Measurements from ENCODE around the gene ANAPC15.
A peak's percentile ranks its signal among the peaks of the same experiment; 100 is the strongest.
"Not testable (repeated sequence)": the region's sequence is repeated elsewhere in the genome, so short reads cannot be mapped to it uniquely, and the experiment has no call there.

The ANAPC15 gene

DNA sequence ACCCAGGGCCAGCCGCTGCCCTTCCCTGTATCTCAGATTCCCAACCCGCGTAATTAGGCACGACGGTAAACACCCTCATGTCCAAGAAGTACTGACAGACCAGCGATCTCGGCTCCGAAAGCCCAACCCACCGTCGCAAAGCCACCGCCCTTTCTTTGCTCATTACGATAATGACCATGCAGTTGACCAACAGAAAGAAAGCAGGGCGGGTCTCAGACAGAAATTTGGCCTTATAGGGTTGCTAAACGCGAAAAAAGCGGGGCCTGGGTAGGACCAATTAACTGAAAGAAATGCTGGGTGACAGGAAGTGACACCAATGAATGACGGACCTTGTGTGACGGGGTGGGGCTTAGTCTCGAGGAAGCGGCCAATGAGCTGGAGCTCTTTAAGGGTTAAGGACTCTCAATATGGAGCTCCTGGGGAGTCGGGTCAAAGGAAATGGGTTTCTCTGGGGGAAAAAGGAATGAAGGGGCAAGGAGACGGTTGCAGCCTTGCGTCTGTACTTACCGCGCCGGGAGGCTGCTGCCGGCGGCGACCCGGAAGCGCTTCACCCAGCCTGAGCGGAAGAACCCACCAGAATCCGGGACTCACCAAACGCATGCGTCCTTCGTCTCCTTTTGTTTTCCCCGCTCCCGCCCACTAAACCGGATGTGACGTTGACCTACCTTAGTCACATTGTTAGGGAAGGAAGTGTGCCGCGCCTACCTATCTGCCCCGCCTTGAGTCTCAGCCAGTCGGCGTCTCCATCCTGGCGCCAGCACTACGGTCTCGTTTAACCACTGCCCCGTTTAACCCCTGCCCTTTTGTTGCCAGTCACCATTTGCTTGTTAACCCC is at the start of gene ANAPC15:
TSS of gene ANAPC15 (minus strand) at position 553 of the 835 bp plus-strand sequence. CDS start 1,419 bp downstream, outside the sequence.
- peak; percentile 99 for DNase-seq

DNA sequence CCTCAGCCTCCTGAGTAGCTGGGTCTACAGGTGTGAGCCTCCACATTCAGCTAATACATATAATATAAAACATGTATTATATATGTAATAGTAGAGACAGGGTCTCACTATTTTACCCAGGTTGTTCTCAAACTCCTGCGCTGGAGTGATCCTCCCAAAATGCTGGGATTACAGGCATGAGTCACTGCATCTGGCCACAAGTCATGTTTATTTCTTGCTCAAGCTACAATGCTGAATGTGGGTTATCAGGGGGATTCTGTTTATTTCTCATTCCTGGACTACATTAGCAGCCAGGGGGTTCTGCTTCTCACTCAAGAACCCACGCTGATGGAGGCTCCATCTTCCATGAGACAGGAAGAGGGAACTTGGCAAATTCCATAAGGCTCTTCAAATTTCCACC is 47.8 kb upstream of the ANAPC15 start:
- no peak for DNase-seq

DNA sequence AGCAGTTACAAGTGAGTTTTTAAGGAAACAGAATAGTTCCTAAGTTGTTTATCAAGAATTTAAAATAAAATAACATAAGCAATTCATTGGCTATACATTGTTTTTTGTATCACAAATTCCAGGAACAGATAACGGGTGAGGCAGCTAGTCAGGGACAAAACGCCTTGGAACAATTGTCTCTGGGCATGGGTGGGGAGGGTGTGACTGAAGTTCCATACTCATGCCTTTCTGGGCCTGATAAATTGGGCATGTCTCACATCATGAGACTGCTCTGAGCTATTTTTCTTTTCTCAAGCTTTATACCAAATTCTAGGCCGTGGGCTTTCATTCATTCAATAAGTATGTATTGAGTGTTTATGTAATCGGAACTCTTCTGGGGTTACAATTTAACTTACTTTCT is 44.6 kb upstream of the ANAPC15 start:
- no peak for DNase-seq

DNA sequence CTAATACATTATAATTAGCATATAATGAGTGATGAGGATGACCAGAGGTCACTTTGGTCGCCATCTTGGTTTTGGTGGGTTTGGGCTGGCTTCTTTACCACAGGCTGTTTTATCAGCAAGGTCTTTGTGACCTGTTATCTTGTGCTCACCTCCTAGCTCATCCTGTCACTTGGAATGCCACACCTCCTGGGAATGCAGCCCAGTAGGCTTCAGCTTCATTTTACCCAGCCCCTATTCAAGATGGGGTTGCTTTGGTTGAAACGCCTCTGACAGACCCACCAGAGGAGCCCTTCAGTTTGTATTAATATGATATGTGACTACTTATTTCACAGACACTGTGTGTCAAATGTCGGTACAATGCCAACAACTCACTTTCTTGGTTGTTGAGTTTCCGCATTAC is 43.3 kb upstream of the ANAPC15 start:
- no peak for DNase-seq

DNA sequence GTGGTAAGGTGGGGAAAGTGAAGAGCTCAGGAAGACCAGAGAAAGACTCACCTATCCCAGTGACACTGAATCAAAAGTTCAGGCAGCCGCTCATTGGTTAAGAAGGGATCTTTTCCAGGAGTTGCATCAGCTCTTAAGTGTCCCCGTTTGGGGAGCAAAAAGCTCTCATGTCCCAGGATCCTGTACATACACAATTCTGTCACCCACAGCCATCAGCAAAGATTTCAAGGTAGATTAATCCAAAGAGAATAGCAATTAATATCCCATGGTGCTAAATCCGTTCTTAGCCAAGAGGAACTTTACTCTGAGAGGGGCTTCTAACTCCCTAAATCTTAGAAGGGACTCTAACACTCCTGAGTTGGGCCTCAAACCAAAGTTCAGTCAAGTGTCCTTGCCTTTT is 42.3 kb upstream of the ANAPC15 start:
- DNase-seq = no peak

DNA sequence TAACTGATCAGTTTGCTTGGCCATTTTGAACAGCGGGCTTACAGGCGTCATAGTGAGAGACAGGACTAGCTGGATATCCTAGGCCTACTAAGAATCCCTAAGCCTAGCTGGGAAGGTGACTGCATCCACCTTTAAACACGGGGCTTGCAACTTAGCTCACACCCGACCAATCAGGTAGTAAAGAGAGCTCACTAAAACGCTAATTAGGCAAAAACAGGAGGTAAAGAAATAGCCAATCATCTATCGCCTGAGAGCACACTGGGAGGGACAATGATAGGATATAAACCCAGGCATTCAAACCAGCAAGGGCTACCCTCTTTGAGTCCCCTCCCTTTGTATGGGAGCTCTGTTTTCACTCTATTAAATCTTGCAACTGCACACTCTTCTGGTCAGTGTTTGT is 41.4 kb upstream of the ANAPC15 start:
- DNase-seq = not testable (repeated sequence)

DNA sequence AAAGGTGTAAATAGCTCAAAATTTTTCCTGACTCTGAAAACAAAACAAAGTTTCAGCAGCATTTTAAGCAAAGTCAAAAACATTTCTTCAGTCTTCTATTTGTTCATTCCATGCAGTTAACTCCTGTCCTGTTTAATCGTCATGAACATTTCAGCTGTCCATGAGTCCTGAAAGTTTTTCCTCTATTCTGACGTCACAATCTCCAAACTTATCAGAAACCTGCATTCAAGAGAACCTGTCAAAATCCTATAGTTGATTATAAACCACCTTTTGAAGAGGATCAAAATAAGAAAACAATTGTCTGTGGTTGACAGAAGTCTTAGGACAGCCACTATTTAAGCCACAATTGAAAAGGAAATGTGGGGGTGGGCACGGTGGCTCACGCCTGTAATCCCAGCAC is 38.4 kb upstream of the ANAPC15 start:
- no peak for DNase-seq

DNA sequence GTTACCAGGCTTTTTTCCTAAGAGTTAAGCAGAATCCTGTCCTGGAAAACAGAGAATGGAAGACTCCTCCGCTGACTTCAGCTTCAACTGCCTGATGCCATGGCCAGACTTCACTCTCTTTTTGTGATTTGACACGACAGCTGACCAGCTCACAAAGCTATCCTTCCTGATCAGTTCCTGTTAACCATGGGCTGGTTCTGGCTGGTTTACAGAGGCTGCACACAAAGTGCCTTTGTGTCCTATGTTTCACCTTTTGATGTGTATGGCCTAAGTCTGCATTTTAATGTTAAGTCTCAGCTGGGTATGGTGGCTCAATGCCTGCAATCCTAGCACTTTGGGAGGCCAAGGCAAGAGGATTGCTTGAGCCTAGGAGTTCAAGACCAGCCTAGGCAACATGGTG is 34.1 kb upstream of the ANAPC15 start:
- no peak for DNase-seq

DNA sequence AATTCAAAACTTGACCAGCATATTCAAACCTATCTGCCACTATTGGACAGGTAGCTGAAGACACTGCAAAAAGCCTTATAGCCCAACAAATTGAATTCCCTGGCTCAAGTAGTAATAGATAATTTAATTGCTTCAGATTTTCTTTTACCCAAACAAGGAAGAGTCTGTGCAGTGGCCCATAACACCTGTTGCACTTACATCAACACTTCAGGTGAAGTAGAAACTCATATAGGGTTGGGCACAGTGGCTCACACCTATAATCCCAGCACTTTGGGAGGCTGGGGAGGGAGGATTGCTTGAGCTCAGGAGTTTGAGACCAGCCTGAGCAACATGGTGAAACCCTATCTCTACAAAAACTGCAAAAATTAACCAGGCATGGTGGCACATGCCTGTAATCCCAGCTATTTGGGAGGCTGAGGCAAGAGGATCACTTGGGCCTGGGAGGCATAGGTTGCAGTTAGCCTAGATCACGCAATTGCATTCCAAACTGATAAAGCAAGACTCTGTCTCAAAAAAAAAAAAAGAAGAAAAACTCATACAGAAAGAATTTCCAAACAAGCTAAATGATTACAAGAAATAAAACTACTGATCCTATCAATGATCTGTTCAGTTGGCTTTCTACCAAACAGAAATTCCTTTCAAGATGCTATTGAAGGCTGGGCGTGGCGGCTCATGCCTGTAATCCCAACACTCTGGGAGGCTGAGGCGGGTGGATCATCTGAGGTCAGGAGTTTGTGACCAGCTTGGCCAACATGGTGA is 32.5 kb upstream of the ANAPC15 start:
- no peak for DNase-seq

DNA sequence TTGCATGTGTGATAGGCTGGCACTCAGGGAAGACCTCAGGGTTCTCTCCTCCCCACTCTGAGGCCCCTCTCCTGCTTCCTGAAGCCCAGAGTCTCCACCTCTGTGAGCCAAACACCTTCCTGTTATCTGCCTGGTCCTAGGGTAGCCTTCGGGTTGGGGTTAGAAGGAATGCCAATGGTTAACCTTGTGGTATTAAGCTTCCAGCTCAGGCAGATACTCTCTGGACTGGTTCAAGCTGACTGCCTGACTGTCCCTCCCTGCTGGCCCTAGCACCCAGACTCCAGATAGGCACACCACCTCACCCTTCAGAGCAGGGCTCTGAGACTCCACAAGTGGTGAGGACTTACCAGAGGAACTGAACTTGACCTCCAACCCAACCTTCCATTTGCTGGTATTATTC is 30.0 kb upstream of the ANAPC15 start:
- not testable (repeated sequence) for DNase-seq

DNA sequence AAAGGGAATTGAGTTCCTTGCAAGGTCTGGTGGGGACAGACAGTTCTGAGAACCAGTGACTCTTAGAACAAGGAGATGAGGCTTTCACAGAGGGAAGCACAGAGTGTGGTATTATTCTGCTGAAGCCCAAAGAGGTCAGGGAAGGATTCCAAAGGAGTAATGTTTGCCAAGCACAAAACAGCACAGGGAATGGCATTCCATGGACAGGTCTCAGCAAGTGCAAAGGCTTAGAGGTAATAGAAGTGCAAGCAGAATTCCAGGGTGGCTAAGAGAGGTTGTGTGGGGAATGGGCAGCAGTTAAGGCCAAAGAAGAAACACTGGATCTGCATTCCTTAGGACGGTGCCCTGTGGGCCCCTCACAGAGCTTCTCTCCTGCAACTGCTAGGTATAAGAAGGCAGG is 29.6 kb upstream of the ANAPC15 start:
- DNase-seq = not testable (repeated sequence)

DNA sequence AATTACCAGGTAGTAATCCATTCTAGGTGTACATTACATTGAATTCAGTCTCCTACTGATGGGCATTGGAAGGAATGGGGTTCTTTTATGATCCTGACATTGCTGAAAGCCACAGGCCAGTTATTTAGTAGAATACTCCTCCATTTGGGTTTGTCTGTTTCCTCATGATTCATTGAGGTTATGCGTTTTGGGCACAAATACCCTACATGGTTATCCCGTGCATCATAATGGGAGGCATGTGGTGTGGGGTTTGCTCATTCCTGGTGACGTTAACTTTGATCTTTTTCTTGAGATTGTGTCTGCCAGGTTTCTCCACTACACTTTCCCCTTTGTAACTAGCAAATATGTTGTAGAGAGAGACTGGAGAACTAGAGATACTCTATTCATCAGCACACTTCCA is 28.6 kb upstream of the ANAPC15 start:
- no peak for DNase-seq

DNA sequence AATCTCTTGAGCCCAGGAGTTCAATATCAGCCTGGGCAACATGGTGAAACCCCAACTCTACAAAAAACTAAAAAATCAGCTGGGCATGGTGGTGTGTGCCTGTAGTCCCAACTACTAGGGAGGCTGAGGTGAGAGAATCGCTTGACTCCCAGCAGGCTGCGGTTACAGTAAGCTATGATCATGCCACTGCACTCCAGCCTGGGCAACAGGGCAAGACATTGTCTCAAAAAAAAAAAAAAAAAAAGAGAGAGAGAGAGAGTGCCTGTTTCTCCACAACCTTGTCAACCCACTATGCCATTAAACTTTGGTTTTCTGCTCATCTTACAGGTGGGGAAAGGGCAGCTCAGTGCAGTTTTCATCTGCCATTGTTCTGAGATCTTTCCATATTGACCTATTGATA is 28.2 kb upstream of the ANAPC15 start:
- no peak for DNase-seq

DNA sequence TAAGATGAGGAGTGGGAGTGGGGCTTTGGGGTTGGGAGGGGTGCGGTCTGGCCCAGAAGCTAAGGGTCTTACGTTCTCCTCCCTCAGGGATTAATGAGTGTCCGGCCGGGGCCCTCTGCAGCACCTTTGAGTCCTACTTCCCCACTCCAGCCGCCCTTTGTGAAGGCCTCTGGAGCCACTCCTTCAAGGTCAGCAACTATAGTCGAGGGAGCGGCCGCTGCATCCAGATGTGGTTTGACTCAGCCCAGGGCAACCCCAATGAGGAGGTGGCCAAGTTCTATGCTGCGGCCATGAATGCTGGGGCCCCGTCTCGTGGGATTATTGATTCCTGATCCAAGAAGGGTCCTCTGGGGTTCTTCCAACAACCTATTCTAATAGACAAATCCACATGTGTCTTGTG is 27.0 kb upstream of the ANAPC15 start:
- DNase-seq = no peak

DNA sequence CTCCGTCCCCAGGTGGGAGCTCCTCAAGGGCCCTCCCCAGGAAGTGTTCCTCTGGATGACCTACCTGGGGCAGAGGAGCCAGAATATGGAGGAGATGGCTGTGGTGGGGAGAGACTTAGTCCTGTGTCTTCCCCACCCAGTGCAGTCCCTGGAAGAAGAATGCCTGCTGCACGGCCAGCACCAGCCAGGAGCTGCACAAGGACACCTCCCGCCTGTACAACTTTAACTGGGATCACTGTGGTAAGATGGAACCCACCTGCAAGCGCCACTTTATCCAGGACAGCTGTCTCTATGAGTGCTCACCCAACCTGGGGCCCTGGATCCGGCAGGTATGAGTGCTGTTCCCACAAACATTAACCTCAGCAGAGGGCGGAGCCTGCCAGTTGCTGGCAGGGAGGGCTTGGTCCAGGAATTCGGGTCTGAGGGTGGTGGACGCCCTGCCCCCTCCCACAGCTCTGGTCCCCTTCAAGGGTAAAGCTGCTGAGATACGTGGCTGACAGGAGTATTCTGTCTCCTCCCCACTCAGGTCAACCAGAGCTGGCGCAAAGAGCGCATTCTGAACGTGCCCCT is 26.4 kb upstream of the ANAPC15 start:
- no peak for DNase-seq

DNA sequence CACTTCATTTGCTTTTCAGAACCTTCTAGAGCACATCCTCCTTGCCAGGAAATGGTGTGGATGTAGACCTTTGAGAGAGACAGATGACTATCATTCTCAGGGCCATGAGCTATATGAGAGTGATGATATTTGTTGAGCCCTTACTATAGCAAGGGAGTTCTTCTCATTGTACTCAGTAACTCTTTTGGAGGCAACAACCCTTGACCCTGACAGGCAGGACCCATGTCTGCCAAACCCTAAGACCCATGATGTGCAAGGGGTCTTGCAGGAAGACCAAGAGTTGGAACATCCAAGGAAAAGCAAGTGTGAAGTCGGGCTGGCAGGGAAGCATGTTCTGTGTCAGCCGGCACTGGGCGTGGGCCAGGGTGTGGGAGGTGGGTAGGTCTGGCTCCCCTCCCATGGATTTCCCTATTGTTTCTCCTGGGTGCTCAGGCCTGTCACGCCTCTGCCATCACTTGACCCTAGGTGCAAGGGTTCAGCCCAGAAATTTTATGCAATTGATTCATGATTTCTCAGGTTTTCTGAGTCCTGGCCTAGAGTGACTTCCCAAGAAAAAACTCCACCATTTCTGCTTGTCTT is 24.3 kb upstream of the ANAPC15 start:
- DNase-seq = no peak

DNA sequence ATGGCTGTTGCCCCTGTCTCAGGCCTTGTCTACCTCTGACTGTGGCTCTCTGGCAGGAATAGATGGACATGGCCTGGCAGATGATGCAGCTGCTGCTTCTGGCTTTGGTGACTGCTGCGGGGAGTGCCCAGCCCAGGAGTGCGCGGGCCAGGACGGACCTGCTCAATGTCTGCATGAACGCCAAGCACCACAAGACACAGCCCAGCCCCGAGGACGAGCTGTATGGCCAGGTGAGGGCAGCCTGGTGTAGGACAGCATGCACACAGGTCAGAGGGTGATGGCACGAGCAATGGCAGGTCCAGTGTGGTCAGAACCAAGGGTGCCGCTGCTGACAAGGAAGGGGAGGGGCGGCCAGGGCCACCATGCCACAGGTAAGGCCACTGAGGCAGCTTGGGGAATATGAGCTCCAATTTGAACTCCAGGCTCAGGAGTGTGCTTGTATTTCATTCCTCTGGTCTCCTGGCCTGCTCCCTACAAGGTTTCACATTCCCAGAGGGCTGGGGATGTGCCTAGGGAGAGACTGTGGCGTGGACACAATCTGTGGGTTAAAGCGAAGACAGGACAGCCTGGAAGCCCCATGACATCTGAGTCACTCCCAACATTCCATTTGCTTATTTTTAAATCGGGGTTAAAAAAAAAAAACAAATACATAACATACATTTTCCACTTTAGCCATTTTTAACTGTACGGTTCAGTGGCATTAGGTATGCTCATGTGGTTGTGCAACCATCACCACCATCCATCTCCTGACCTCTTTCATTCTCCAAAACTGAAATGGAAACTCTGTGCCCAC is 23.6 kb upstream of the ANAPC15 start:
- no peak for DNase-seq

DNA sequence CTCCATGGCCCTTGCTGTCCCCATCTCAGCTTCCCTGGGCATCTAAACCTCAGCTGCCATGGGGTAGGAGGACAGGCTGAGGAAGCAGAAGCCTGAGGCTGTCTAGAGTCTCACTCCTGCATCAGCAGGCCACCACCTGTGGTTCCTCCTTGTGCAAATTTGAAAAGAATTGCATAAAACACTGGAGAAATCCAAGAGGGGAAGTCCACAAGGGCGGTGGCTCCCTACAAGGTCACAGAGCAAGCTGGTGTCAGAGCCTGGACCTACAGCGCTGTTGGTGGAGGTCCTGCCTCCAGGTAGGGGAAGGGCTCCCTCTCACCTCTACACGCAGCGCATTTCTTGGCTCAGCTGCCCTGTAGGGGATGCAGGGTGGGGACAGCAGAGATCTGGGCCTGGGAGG is 23.0 kb upstream of the ANAPC15 start, which contains the start of gene FOLR3:
TSS of gene FOLR3 (plus strand) at position 253 of the 400 bp plus-strand sequence. CDS start 228 bp downstream, outside the sequence.
- not testable (repeated sequence) for DNase-seq

DNA sequence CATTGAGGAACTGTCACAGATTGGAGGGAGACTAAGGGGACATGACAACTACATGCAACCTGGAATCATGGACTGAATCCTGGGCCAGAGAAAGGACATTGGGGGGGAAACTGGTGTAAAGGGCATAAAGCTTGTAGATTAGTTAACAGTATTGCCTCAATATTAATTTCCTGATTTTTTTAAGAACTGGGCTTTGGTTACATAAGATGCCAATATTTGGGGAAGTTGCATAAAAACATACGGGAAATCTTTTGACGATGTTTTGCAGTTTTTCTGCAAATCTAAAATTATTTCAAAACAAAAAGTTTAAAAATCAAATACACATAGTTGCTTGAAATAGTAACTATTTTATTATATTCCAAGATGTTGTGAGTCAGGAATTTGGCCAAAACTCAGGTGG is 20.2 kb upstream of the ANAPC15 start:
- DNase-seq = no peak

DNA sequence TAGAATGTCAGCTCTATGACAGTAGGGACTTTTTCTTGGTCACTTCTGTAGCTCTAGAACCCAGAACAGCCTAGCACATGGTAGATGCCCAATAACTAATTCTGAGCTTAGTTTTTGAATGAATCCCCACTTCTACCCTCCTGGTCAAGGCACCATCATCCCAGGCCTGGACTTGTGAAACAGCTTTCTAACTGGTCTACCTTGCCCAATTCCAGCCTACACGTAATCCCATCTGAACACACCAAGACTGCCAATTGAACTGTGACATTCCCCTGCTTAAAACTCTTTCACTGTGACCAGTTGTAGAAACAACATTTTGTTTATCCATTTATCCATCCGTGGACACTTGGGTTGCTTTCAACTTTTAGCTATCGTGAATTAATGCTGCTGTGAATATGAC is 16.9 kb upstream of the ANAPC15 start:
- DNase-seq = no peak

DNA sequence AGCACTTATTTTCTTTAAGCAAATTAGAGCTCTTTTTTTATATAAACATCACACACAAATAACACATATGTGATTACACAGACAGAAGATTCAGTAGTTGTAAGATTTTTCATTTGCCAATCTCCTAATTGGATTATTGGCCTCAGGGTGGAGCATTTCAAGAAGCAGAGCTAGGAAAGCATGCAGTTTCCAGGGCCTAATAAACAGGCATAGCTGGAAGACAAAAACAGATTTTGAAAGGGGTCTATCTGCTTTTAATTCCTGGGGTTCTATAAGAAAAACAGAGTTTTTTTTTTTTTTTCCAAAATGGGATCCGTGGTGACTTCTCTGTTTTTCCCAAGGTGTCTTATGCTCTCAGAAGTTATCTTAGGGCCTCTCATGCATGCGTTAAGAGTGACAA is 15.4 kb upstream of the ANAPC15 start:
- no peak for DNase-seq

DNA sequence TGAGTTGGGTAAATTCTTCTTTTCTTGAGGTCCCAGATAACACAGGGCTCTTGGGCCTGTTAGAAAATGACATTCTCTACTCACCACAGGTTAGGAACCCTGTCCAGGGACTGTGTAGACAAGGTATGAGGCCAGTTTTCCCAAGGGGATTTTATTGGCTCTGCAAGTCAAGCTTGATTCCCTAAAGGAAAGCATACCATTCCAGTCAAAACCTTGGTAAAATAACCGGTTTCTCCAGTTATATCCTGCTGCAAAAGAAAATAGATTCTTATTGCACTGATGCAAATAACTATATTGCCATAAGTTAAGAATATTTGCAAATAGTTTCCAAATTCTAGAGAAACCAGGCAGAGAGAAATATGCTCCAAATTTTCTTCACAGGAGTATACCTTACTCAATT is 13.5 kb upstream of the ANAPC15 start:
- DNase-seq = no peak

DNA sequence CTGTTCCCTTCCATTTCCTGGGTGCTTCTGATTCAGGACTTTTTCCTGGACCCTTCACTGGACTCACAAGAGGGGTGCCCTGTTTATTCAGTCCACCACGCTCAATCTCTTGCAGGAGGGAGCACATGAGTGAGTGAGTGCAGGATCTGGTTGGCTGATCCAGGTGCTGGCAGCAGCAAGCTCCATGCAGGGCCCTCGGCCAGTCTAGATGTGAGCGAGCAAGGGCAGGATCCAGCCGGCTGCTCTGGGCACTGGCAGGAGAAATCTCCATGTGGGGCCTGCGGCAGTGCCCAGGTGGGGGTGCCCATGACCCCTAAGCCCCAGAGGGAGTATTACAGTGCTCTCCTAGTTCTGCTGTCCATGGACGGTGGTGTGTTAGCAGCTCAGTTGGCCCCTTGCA is 11.6 kb upstream of the ANAPC15 start:
- DNase-seq = no peak

Data from activated naive CD4-positive, alpha-beta T cell treated with anti-CD3 and anti-CD28 coated beads, Interleukin-2, amount 50 U/mL, for 16 hours (primary cell).